Psoas muscle (tissue), 8 donors: Measurements from ENCODE around the gene EYS. TPM values are rescaled to one million over a fixed set of nuclear protein-coding genes. Genes with fewer than 3 reads are reported as not detected.

Experiments
- ATAC-seq, 4 donors: fragments of 200-7000 bp; cut with Tn5 transposase; one replicate each; pipeline ENCODE4 v1.9.1; 2020; ENCODE audit warnings: moderate library complexity in 3 of 4, mild to moderate bottlenecking in 2 of 4
- DNase-seq, 2 donors: peaks; one replicate each; pipeline ENCODE4 v3.0.0-alpha.2; 2020
- H3K27ac ChIP-seq: fragments of 200-600 bp; one replicate; pipeline ENCODE4 v1.8.0; 2022
- H3K27me3 ChIP-seq, 3 donors: fragments of 200-600 bp in 1 of 3; one replicate each; pipeline versions ENCODE4 v1.6.1 to v1.8.0; 2013 to 2022; ENCODE audit warnings: low read length in 2 of 3, mild to moderate bottlenecking in 2 of 3, moderate library complexity in 1 of 3; ENCODE audit not compliant: insufficient read depth in 3 of 3
- H3K36me3 ChIP-seq, 2 donors: fragments of 200-600 bp in 1 of 2; one replicate each; pipeline versions ENCODE4 v1.6.1 to v1.8.0; 2013 to 2022; ENCODE audit warnings: low read depth in 1 of 2, mild to moderate bottlenecking in 1 of 2, moderate library complexity in 1 of 2; ENCODE audit not compliant: insufficient read depth in 1 of 2
- H3K4me1 ChIP-seq: fragments of 200-600 bp; one replicate; pipeline ENCODE4 v1.8.0; 2022
- H3K4me3 ChIP-seq: fragments of 200-600 bp; one replicate; pipeline ENCODE4 v1.8.0; 2022; ENCODE audit warnings: mild to moderate bottlenecking
- H3K9me3 ChIP-seq: fragments of 200-600 bp; one replicate; pipeline ENCODE4 v1.8.0; 2022
- whole genome bisulfite sequencing, 3 donors: extraction: QIAGEN DNeasy Blood & Tissue Kit; methylation state at CpG; one replicate each; pipeline versions ENCODE4 v1.1.6 to v1.1.7; 2013; 5-methylcytosine and 5-hydroxymethylcytosine counted together
- intact Hi-C, 2 donors: fragments of 100-400 bp; cut with DNase I; formaldehyde crosslinking; loops; one replicate each; pipeline versions ENCODE4 v1.11.0 to v1.14.2; 2022
- polyA plus RNA-seq, 3 donors: library from polyadenylated mRNA; stranded (reverse); fragments of 200-250 nt; gene quantifications; one replicate each; pipeline ENCODE4 v1.2.3, GENCODE V29; 2013
- total RNA-seq, 4 donors: library from RNA; stranded (reverse); fragmentation: NEBNext Ultra II Directional in 2 of 4; extraction: Animal tissue kit (Norgen Biotek cat#: 25700) in 2 of 4; gene quantifications; one replicate each; pipeline versions ENCODE4 v1.2.1 to v1.2.4, GENCODE V29; 2021 to 2023
- TF ChIP-seq, protein P1 (sequence below): fragments of 200-600 bp; IDR thresholded peaks from one replicate; pipeline ENCODE4 v1.8.0; 2022; ENCODE audit warnings: antibody characterized with exemption
- donor health status: healthy with polysubstance abuse.
- donor health status: DM: no; HTN: no; CAD: no; lungs with moderate emphysema.
- donor health status: Bipolar disorder and iron deficiency.
- donor health status: healthy.
- donor health status: DM: yes; HTN: yes; CAD: no.
- donor health status: DM: no; HTN: no; CAD: no.
- donor health status: DM: no; HTN: no; CAD: no.
- donor health status: DM: yes; HTN: yes; CAD: no.

The EYS gene
- total and polyA plus RNA-seq, 7 donors, result under 0.01 TPM; not detected in 6

DNA sequence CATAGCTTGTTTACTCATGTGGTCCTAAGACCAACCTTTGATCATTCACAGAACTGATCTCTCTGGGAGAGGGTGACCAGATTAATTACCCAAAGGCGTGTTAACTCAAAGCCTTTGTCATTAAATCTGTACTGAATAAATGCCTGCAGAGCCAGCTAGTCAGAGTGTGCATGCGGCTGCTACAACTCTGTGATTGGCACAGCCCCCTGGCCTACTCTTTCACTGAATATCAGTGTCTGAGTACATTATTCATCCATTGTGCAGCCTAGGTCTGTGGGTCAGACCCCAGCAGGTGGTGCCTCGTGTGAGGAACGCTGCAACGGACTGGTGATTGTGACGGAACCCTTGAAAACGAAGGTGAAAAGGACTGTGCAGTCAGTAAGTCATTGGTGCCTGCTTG is 1407.8 kb downstream of the EYS start:
- Histone ChIP-seq H3K4me1 (no peaks in the 10 kb centered on the region), H3K27me3 (no peaks in the 10 kb centered on the region), H3K36me3 (no peaks in the 10 kb centered on the region), H3K9me3 (peaks cover 4% of the 10 kb centered on the region), H3K27ac (no peak overlapping the region), H3K4me3 (no peak overlapping the region)
- intact Hi-C loops, result no loop called here
- ATAC-seq (no peak), DNase-seq (no peak)
- TF ChIP-seq, protein P1, sequence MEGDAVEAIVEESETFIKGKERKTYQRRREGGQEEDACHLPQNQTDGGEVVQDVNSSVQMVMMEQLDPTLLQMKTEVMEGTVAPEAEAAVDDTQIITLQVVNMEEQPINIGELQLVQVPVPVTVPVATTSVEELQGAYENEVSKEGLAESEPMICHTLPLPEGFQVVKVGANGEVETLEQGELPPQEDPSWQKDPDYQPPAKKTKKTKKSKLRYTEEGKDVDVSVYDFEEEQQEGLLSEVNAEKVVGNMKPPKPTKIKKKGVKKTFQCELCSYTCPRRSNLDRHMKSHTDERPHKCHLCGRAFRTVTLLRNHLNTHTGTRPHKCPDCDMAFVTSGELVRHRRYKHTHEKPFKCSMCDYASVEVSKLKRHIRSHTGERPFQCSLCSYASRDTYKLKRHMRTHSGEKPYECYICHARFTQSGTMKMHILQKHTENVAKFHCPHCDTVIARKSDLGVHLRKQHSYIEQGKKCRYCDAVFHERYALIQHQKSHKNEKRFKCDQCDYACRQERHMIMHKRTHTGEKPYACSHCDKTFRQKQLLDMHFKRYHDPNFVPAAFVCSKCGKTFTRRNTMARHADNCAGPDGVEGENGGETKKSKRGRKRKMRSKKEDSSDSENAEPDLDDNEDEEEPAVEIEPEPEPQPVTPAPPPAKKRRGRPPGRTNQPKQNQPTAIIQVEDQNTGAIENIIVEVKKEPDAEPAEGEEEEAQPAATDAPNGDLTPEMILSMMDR, result no peak
- WGBS, 3 donors, result 83 to 90% (median 88%) methylated on average over 7 of the region's 7 CpGs

DNA sequence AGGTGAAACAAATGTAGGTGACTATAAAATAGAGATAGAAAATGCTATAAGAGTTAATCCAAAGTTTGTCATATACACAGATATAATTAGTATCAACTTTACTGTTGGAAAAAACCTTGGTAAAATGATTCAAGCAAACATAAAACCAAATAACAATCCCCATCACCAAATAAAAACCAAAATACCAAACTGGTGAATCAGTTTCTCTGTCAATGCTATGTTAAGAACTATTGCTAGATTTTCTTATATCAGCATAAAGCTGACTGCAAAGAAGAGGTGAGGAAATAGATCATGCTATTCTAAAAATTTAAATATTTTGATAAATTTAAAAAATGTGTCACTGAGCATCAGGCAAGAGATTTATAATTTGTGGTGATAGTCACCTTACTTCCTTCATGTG is 1413.0 kb downstream of the EYS start:
- intact Hi-C loops, result no loop called here
- Histone ChIP-seq H3K4me3 (no peak overlapping the region), H3K9me3 (peaks cover 4% of the 10 kb centered on the region), H3K27ac (no peak overlapping the region), H3K27me3 (no peaks in the 10 kb centered on the region), H3K36me3 (no peaks in the 10 kb centered on the region), H3K4me1 (no peaks in the 10 kb centered on the region)
- TF ChIP-seq, protein P1, result no peak
- no peak for ATAC-seq
- no peak for DNase-seq

DNA sequence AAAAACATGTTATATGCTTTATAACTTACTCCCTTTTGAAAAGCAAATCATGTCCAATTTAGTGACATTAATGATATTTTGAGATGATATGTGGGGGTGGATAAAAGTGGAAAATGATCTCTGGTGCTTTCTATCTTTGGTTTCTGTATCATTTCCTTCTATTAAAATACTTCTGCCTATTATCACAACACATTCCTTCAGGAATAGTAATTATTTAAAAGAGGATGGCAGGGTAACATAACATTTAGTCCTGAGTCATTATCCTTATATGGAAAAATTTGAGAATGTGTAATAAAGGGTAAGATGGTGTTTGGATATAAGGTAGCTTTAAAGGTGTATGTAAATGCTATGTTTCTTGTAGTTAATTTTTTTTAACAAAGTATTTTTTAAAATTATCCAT is 1413.7 kb downstream of the EYS start:
- Histone ChIP-seq H3K27me3 (no peaks in the 10 kb centered on the region), H3K9me3 (no peaks in the 10 kb centered on the region), H3K27ac (no peak overlapping the region), H3K36me3 (no peaks in the 10 kb centered on the region), H3K4me3 (no peak overlapping the region), H3K4me1 (no peaks in the 10 kb centered on the region)
- intact Hi-C loops, result no loop called here
- DNase-seq (no peak), ATAC-seq (no peak)
- TF ChIP-seq, protein P1, result no peak

DNA sequence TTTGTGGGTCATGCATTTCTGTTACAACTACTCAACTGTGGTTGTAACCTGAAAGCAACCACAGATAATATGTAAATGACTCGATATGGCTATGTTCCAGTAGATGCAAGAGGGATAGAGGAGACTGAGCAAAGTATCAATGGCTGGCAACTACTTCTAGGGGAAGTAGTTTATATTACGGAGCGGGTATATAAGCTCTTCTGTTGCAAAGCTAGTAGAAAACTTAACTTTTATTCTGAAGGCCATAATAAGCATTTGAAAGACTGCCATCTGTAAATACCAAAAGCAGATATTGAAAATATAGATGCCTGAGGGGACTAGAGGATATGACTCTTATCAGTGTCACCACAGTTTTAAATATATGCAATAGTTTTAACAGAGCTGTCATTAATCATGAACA is 1416.2 kb downstream of the EYS start:
- WGBS, 3 donors, result 58 to 62% (median 61%) methylated on average over 3 of the region's 3 CpGs
- TF ChIP-seq, protein P1, result no peak

DNA sequence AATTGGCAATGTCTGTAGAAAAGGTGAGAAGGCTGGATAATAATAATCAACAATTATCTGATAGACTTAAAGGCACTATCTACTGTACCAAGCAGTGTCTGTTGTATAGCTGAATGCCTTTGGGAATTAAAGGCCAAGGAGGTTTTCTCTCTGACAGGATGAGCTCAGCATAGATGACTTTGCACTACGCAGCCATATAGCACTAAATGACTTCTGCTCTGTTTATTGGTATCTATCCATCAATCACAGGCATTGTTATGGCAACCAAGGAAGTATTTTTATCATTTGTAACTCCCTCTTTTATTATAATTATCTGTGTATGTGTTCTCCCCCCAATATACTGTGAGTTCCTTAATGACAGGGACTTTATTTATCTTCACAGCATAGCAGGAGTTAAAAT is 1417.1 kb downstream of the EYS start:
- no peaks in the 10 kb centered on the region for H3K36me3 ChIP-seq
- H3K27me3 ChIP-seq, result no peaks in the 10 kb centered on the region
- ATAC-seq (no peak), DNase-seq (no peak)
- TF ChIP-seq, protein P1, result no peak
- whole genome bisulfite sequencing, 3 donors, result 72 to 81% (median 75%) methylated on average over 1 of the region's 1 CpG
- H3K4me1 ChIP-seq, result no peaks in the 10 kb centered on the region
- no peak overlapping the region for H3K4me3 ChIP-seq
- intact Hi-C loops, result no loop called here
- no peak overlapping the region for H3K27ac ChIP-seq
- H3K9me3 ChIP-seq, result no peaks in the 10 kb centered on the region

More for the DNA sequence above, 1416.2 kb downstream of the EYS start:
- DNase-seq (no peak), ATAC-seq (no peak)
- intact Hi-C loops, result no loop called here
- no peaks in the 10 kb centered on the region for H3K27me3 ChIP-seq
- H3K9me3 ChIP-seq, result no peaks in the 10 kb centered on the region
- H3K4me3 ChIP-seq, result no peak overlapping the region
- H3K4me1 ChIP-seq, result no peaks in the 10 kb centered on the region
- H3K36me3 ChIP-seq, result no peaks in the 10 kb centered on the region
- H3K27ac ChIP-seq, result no peak overlapping the region
